HepG2 (cell line): ENCODE results near the gene RARG. TPM values are rescaled to one million over a fixed set of nuclear protein-coding genes. Genes with fewer than 3 reads are reported as not detected.
A peak's percentile ranks its signal among the peaks of the same experiment; 100 is the strongest.

Experiments used
- DR1 ChIP-seq: sonication (generic); formaldehyde crosslinking; IDR thresholded peaks from 2 replicates; pipeline ENCODE4 v1.8.0; 2021; ENCODE audit warnings: mild to moderate bottlenecking, missing genetic modification reagents, inconsistent platforms
- EED ChIP-seq: sonication (generic); formaldehyde crosslinking; IDR thresholded peaks from 2 replicates; pipeline ENCODE4 v1.5.0; 2020; ENCODE audit warnings: mild to moderate bottlenecking, missing genetic modification reagents
- EP300 ChIP-seq, 3 experiments: sonication (generic) in 1 of 3; formaldehyde crosslinking in 1 of 3; IDR thresholded peaks; 2 replicates each; pipeline versions ENCODE4 v1.5.1 to v1.6.1; 2011 to 2020; ENCODE audit warnings: low read depth in 2 of 3, low read length in 2 of 3, borderline replicate concordance in 1 of 3, improper control_type of control experiment in 1 of 3, mild to moderate bottlenecking in 1 of 3, missing genetic modification reagents in 1 of 3, moderate library complexity in 1 of 3
- GFI1 ChIP-seq: sonication (generic); formaldehyde crosslinking; IDR thresholded peaks from 2 replicates; pipeline ENCODE4 v1.5.0; 2020; ENCODE audit warnings: missing genetic modification reagents, mild to moderate bottlenecking, borderline replicate concordance
- IRF2 ChIP-seq: IDR thresholded peaks from 2 replicates; pipeline ENCODE4 v1.6.1; 2018; ENCODE audit warnings: missing genetic modification reagents, missing compliant biosample characterization
- NR2F2 ChIP-seq: IDR thresholded peaks from 2 replicates; pipeline ENCODE4 v1.6.1; 2012; ENCODE audit warnings: low read depth, inconsistent platforms, borderline replicate concordance
- PHB2 ChIP-seq: fragments of 450-650 bp; IDR thresholded peaks from 2 replicates; pipeline ENCODE4 v1.6.1; 2018; ENCODE audit not compliant: partially characterized antibody
- REL ChIP-seq: sonication (generic); formaldehyde crosslinking; conservative IDR thresholded peaks from 2 replicates; pipeline ENCODE4 v1.8.0; 2022; ENCODE audit warnings: mild to moderate bottlenecking, missing genetic modification reagents, moderate library complexity
- SMAD3 ChIP-seq: sonication (generic); formaldehyde crosslinking; IDR thresholded peaks from 2 replicates; pipeline ENCODE4 v1.4.0; 2020; ENCODE audit warnings: missing genetic modification reagents
- SOX5 ChIP-seq: IDR thresholded peaks from 2 replicates; pipeline ENCODE4 v1.6.1; 2016; ENCODE audit warnings: borderline replicate concordance
- SP4 ChIP-seq: sonication (generic); formaldehyde crosslinking; IDR thresholded peaks from 2 replicates; pipeline ENCODE4 v1.8.1; 2023; ENCODE audit warnings: mild to moderate bottlenecking, missing genetic modification reagents
- THYN1 ChIP-seq: sonication (generic); formaldehyde crosslinking; IDR thresholded peaks from 2 replicates; pipeline ENCODE4 v1.8.1; 2023; ENCODE audit warnings: low read depth, mild to moderate bottlenecking, moderate library complexity, missing genetic modification reagents, borderline replicate concordance
- ZFP1 ChIP-seq: IDR thresholded peaks from 2 replicates; pipeline ENCODE4 v1.6.1; 2016
- ZFP41 ChIP-seq: sonication (generic); formaldehyde crosslinking; IDR thresholded peaks from 2 replicates; pipeline ENCODE4 v1.4.0; 2020; ENCODE audit warnings: mild to moderate bottlenecking, missing genetic modification reagents, borderline replicate concordance
- ZNF292 ChIP-seq: sonication (generic); formaldehyde crosslinking; IDR thresholded peaks from 2 replicates; pipeline ENCODE4 v1.8.1; 2022; ENCODE audit warnings: mild to moderate bottlenecking, low read depth, missing genetic modification reagents, borderline replicate concordance
- ZNF549 ChIP-seq: sonication (generic); formaldehyde crosslinking; IDR thresholded peaks from 2 replicates; pipeline ENCODE4 v1.5.0; 2020; ENCODE audit warnings: missing genetic modification reagents
- ZNF652 ChIP-seq: IDR thresholded peaks from 2 replicates; pipeline ENCODE4 v1.6.1; 2016; ENCODE audit warnings: low read depth, borderline replicate concordance
- ZNF749 ChIP-seq: sonication (generic); formaldehyde crosslinking; IDR thresholded peaks from 2 replicates; pipeline ENCODE4 v1.8.0; 2022; ENCODE audit warnings: mild to moderate bottlenecking, missing genetic modification reagents, moderate library complexity, borderline replicate concordance
- ZNF75D ChIP-seq: sonication (generic); formaldehyde crosslinking; IDR thresholded peaks from 2 replicates; pipeline ENCODE4 v1.8.1; 2023; ENCODE audit warnings: missing genetic modification reagents, mild to moderate bottlenecking, borderline replicate concordance
- ZSCAN22 ChIP-seq: sonication (generic); formaldehyde crosslinking; IDR thresholded peaks from 2 replicates; pipeline ENCODE4 v1.4.0; 2020; ENCODE audit warnings: mild to moderate bottlenecking, missing genetic modification reagents
- polyA plus RNA-seq, 8 experiments: library from polyadenylated mRNA; depleted of rRNA in 3 of 8; stranded (reverse) in 7 of 8; unstranded in 1 of 8; fragments of >200 nt; fragmentation: Illumina TruSeq in 4 of 8; extraction: Trizol in 4 of 8; gene quantifications; 2 replicates each; pipeline versions ENCODE4 v1.2.1 to v1.2.3, GENCODE V29; 2011 to 2016; ENCODE audit warnings: low read depth in 4 of 8, missing spikeins in 1 of 8, mixed read lengths in 1 of 8; ENCODE audit not compliant: insufficient read depth in 1 of 8
- total RNA-seq, 5 experiments: library from RNA; depleted of rRNA; stranded (reverse); fragments of >200 nt; fragmentation: Illumina TruSeq; extraction: Trizol; gene quantifications; 2 replicates each; pipeline ENCODE4 v1.2.3, GENCODE V29; 2016; ENCODE audit warnings: low read depth in 1 of 5
- TF ChIP-seq, protein P1 (sequence below): sonication (generic); formaldehyde crosslinking; conservative IDR thresholded peaks from 2 replicates; pipeline ENCODE4 v1.4.0; 2020; ENCODE audit warnings: missing genetic modification reagents
- TF ChIP-seq, protein P2 (sequence below): fragments of 450-650 bp; IDR thresholded peaks from 2 replicates; pipeline ENCODE4 v1.6.1; 2017
- TF ChIP-seq, protein P3 (sequence below): sonication (generic); formaldehyde crosslinking; IDR thresholded peaks from 2 replicates; pipeline ENCODE4 v1.5.1; 2020; ENCODE audit warnings: mild to moderate bottlenecking, missing genetic modification reagents, borderline replicate concordance
- TF ChIP-seq, protein P4 (sequence below): IDR thresholded peaks from 2 replicates; pipeline ENCODE4 v1.6.1; 2016

The RARG gene
- total and polyA plus RNA-seq, 2 of the 13 experiments (the other 11 are each of a cell fraction or from before 2014, with no cell fraction given), result 0.77 to 1.5 TPM

DNA sequence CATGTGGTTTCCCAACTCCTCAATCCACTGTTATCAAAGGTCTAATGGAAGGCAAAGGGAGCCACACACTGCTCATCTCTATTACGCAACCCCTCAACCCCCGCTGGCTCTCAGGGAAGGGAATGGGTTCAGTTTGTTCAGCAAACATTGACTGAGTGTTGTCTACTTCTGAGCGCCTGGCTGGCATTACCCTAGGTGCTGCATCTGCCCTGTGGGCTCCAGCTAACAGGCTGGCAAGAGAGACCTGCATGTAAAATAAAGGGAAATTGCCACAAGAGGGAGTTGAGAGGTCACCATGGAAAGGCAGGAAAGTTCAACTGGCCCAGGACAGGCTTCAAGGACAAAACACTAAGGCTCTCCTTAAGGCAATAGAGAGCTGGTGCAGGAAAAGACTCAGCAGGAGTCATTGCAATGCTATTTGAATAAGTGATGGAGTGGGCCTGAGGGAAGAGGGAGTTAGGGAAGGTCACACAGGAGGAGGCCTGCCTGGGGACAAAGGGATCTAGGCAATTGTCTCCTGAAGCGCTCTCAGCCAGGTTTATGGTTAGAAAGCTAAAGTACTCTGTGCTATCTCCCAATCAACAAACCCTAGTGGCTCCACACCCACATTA lies 57.0 kb downstream of the RARG start (continued):
- TF ChIP-seq SP4 (no peak), THYN1 (CRISPR knock-in tag) (no peak), ZSCAN22 (CRISPR knock-in tag) (no peak), EP300 (IDR thresholded peaks at IDR 0.05; ENCODE audit: low read depth in 2 of 2, low read length in 2 of 2) (peak in 1 of 2 experiments; percentile 75; a peak in 1 of 4 replicates), EP300 (CRISPR knock-in tag; IDR thresholded peaks at IDR 0.05; ENCODE audit: borderline replicate concordance) (no peak; the same call in 1 of the 2 replicates), ZNF749 (CRISPR knock-in tag) (no peak), SOX5 (CRISPR knock-in tag) (peak; percentile 32; the same call in 1 of the 2 replicates), REL (CRISPR knock-in tag) (no peak), ZNF292 (CRISPR knock-in tag) (peak; percentile 88; the same call in 1 of the 2 replicates), ZFP1 (peak; percentile 41; the same call in 1 of the 2 replicates), PHB2 (no peak), DR1 (CRISPR knock-in tag) (no peak), IRF2 (CRISPR knock-in tag) (peak; percentile 45; the same call in 1 of the 2 replicates), ZNF549 (CRISPR knock-in tag) (no peak), ZFP41 (CRISPR knock-in tag) (no peak), EED (CRISPR knock-in tag) (peak; percentile 62; the same call in 1 of the 2 replicates), ZNF75D (CRISPR knock-in tag) (no peak), ZNF652 (CRISPR knock-in tag) (no peak), NR2F2 (0 out of 2 replicates have a peak, but pooled peaks have one; percentile 59), GFI1 (CRISPR knock-in tag) (no peak), SMAD3 (peak; percentile 68; the same call in 1 of the 2 replicates)
- TF ChIP-seq, protein P1, sequence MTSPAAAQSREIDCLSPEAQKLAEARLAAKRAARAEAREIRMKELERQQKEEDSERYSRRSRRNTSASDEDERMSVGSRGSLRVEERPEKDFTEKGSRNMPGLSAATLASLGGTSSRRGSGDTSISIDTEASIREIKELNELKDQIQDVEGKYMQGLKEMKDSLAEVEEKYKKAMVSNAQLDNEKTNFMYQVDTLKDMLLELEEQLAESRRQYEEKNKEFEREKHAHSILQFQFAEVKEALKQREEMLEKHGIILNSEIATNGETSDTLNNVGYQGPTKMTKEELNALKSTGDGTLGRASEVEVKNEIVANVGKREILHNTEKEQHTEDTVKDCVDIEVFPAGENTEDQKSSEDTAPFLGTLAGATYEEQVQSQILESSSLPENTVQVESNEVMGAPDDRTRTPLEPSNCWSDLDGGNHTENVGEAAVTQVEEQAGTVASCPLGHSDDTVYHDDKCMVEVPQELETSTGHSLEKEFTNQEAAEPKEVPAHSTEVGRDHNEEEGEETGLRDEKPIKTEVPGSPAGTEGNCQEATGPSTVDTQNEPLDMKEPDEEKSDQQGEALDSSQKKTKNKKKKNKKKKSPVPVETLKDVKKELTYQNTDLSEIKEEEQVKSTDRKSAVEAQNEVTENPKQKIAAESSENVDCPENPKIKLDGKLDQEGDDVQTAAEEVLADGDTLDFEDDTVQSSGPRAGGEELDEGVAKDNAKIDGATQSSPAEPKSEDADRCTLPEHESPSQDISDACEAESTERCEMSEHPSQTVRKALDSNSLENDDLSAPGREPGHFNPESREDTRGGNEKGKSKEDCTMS (CRISPR knock-in tag), result no peak
- TF ChIP-seq, protein P2, sequence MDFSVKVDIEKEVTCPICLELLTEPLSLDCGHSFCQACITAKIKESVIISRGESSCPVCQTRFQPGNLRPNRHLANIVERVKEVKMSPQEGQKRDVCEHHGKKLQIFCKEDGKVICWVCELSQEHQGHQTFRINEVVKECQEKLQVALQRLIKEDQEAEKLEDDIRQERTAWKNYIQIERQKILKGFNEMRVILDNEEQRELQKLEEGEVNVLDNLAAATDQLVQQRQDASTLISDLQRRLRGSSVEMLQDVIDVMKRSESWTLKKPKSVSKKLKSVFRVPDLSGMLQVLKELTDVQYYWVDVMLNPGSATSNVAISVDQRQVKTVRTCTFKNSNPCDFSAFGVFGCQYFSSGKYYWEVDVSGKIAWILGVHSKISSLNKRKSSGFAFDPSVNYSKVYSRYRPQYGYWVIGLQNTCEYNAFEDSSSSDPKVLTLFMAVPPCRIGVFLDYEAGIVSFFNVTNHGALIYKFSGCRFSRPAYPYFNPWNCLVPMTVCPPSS, result no peak
- TF ChIP-seq, protein P3, sequence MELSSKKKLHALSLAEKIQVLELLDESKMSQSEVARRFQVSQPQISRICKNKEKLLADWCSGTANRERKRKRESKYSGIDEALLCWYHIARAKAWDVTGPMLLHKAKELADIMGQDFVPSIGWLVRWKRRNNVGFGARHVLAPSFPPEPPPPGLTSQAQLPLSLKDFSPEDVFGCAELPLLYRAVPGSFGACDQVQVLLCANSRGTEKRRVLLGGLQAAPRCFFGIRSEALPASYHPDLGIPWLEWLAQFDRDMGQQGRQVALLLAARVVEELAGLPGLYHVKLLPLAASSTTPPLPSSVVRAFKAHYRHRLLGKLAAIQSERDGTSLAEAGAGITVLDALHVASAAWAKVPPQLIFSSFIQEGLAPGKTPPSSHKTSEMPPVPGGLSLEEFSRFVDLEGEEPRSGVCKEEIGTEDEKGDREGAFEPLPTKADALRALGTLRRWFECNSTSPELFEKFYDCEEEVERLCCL (CRISPR knock-in tag), result no peak
- TF ChIP-seq, protein P4, sequence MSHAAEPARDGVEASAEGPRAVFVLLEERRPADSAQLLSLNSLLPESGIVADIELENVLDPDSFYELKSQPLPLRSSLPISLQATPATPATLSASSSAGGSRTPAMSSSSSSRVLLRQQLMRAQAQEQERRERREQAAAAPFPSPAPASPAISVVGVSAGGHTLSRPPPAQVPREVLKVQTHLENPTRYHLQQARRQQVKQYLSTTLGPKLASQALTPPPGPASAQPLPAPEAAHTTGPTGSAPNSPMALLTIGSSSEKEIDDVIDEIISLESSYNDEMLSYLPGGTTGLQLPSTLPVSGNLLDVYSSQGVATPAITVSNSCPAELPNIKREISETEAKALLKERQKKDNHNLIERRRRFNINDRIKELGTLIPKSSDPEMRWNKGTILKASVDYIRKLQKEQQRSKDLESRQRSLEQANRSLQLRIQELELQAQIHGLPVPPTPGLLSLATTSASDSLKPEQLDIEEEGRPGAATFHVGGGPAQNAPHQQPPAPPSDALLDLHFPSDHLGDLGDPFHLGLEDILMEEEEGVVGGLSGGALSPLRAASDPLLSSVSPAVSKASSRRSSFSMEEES (CRISPR knock-in tag), result peak; percentile 60; the same call in 1 of the 2 replicates
